Bronchial epithelial cell (primary cell): Measurements from ENCODE around the gene PRTN3. TPM values are rescaled to one million over a fixed set of nuclear protein-coding genes. Genes with fewer than 3 reads are reported as not detected.

Source experiments
- DNase-seq: peaks from one replicate; pipeline ENCODE4 v3.0.0-alpha.2; 2010; ENCODE audit warnings: low read depth
- FAIRE-seq: peaks from 2 replicates; lab custom pipeline; 2011; peaks lifted over from hg19 to GRCh38; lab: Jason Lieb, UNC
- H3K27me3 ChIP-seq: 2 replicates; pipeline ENCODE4 v1.5.1; 2011; ENCODE audit warnings: low read length; ENCODE audit not compliant: control insufficient read depth, insufficient read depth
- H3K36me3 ChIP-seq: 2 replicates; pipeline ENCODE4 v1.5.1; 2011; ENCODE audit warnings: low read length; ENCODE audit not compliant: control insufficient read depth, insufficient read depth
- H3K4me3 ChIP-seq: 2 replicates; pipeline ENCODE4 v1.5.1; 2011; ENCODE audit warnings: mild to moderate bottlenecking, low read depth, low read length, control low read depth
- total RNA-seq: library from RNA; depleted of rRNA; stranded (reverse); fragments of >200 nt; gene quantifications from 2 replicates; pipeline ENCODE4 v1.2.1, GENCODE V29; 2014
- TF ChIP-seq, protein P1 (sequence below): IDR thresholded peaks from 2 replicates; pipeline ENCODE4 v1.5.1; 2011; ENCODE audit warnings: mild to moderate bottlenecking, moderate library complexity, low read length, control low read depth, inconsistent platforms; ENCODE audit not compliant: insufficient read depth, severe bottlenecking

The PRTN3 gene
- total RNA-seq, 1 donor from 2014 or later: not detected

DNA sequence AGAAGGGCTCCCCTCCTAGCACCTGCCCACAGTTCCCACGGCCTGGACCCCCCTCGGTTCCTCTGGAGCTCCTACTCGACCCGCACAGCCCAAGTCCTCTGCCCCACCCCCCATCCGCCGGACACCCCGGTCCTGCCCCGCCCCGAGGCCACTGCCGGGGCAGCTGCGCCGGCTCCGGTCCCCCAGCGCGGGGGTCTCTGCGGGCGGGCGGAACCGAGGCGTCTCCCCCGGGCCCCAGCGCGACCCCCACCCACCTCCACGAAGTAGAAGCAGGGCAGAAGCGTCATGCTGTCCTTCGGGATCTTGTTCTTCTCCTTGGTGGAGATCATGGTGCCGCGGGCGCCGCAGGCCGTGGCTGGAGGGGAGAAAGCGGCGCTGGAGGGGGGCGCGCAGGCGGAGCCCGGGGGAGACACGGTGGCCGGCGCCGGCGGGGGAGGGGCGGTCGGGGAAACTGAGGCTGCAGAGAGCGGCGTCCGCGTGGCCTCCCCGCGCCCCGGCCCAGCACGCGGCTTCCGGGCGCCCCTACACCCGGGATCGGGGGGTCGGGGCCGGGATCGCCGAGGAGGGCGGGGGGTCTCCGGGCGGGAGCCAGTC, 19.5 kb upstream of the PRTN3 start:
- TF ChIP-seq, protein P1, sequence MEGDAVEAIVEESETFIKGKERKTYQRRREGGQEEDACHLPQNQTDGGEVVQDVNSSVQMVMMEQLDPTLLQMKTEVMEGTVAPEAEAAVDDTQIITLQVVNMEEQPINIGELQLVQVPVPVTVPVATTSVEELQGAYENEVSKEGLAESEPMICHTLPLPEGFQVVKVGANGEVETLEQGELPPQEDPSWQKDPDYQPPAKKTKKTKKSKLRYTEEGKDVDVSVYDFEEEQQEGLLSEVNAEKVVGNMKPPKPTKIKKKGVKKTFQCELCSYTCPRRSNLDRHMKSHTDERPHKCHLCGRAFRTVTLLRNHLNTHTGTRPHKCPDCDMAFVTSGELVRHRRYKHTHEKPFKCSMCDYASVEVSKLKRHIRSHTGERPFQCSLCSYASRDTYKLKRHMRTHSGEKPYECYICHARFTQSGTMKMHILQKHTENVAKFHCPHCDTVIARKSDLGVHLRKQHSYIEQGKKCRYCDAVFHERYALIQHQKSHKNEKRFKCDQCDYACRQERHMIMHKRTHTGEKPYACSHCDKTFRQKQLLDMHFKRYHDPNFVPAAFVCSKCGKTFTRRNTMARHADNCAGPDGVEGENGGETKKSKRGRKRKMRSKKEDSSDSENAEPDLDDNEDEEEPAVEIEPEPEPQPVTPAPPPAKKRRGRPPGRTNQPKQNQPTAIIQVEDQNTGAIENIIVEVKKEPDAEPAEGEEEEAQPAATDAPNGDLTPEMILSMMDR: no peak
- no peaks in the 10 kb centered on the region for H3K36me3 ChIP-seq
- DNase-seq: no peak
- H3K4me3 ChIP-seq: no peak overlapping the region
- H3K27me3 ChIP-seq: peaks cover 4% of the 10 kb centered on the region
- FAIRE-seq: no peak

DNA sequence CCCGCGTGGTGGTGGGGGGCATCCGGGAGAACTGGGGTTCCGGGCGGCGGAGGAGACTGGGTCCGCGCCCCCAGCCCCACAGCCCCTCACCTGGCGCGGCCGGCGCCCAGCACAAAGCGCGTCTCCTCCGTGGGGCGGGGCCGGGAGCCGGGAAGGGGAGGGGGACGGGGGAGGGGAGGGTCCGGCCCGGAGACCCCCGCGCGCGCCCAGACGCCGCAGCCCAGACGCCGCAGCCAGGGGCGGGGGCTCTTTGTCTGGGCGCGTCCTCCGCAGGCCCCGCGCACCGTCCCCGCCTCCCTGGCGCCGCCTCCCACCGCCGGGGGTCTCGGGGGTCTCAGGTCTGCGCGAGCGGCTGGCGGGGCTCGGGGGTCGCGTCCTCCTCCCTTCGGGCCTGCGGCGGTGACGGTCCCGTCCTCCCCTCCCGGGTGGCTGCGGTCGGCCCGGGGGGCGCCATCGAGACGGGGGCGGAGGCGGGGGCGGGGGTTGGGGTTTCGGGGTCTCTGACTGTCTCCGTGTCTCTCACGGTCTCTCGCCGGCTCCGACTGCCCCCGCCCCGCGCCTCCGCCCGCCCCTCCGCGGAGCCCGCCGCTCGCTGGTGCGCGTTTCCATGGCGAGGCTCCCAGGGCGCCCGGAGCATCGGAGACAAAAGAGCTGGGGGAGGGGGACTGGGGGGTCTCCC, 18.8 kb upstream of the PRTN3 start, which contains the start of gene PLPPR3:
Gene PLPPR3, minus strand, starts transcription at position 131 of the 679 bp plus-strand sequence. CDS start 396 bp downstream, outside the sequence.
- TF ChIP-seq, protein P1: no peak
- H3K27me3 ChIP-seq: peaks cover 4% of the 10 kb centered on the region
- no peaks in the 10 kb centered on the region for H3K36me3 ChIP-seq
- no peak within 1 kb of the TSS for H3K4me3 ChIP-seq
- DNase-seq: no peak
- no peak for FAIRE-seq

DNA sequence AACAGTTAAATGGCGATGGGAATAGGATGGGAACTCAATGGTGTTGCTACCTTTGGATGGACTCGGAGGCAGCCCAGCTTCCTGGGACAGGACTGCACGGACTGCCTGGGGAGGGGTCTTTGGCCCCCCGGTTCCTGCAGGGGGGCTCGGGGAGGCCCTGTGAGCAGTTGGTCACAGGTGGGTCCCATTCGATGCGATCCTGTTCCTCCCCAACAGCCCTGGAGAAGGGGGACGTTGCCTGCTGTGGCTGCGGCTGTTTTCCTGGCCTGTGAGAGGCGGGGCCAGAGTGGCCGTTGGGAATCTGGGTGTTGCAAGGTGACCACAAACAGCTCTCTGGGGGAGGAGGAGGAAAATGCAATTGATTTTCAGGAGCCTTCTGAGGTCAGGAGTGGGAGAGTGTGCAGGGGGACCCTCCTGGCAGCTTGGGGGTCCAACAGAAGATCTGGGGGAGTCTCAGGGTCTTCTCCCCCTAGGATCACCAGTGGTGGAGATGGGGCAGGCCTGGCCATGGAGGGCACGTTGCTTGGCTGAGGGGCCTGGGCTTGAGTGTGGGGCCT, 17.2 kb upstream of the PRTN3 start:
- TF ChIP-seq, protein P1: no peak
- Histone ChIP-seq H3K27me3 (peaks cover 4% of the 10 kb centered on the region), H3K4me3 (no peak overlapping the region), H3K36me3 (no peaks in the 10 kb centered on the region)
- FAIRE-seq (no peak), DNase-seq (no peak)

DNA sequence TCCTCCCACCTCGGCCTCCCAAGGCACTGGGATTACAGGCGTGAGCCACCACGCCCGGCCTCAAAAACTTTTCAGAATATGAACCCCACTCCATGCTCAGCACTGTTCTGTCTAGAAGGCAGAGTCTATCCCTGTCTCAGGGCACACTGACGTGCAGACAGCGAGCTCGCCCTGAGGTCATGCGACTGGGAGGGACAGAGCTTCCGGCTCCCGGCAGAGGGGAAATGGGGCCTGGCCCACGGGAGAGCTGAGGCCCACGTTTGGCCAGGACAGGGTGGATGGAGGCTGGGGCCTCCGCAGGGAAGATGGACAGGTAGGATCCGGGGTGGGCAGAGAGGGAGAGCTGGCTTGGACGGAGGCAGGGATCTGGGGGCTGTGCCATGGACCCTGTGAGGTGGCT, 15.9 kb upstream of the PRTN3 start:
- H3K27me3 ChIP-seq: peaks cover 4% of the 10 kb centered on the region
- no peak overlapping the region for H3K4me3 ChIP-seq
- TF ChIP-seq, protein P1: no peak
- no peaks in the 10 kb centered on the region for H3K36me3 ChIP-seq
- DNase-seq: no peak
- FAIRE-seq: no peak

DNA sequence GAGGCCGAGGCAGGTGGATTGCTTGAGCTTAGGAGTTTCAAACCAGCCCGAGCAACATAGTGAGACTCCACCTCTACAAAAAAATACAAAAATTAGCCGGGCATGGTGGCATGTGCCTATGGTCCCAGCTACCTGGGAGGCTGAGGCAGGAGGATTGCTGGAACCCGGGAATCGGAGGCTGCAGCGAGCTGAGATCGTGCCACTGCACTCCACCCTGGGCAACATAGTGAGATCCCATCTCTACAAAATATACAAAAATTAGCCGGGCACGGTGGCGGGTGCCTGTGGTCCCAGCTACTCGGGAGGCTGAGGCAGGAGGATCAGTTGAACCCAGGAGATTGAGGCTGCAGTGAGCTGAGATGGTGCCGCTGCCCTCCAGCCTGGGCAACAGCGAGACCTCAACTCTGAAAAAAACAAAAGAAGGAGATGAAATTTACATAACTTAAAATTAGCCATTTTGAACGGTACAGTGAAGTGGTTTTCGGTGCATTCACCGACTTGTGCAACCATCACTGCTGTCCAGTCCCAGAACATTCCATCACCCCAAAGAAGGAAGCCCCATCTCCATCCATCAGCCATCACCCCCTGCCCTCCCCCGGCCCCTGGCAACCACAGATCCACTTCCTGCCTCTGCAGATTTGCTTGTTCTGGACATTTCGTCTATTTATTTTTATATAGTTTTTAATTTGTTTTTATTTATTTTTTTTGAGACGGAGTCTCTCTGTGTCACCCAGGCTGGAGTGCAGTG, 14.7 kb upstream of the PRTN3 start:
- Histone ChIP-seq H3K27me3 (peaks cover 4% of the 10 kb centered on the region), H3K4me3 (no peak overlapping the region), H3K36me3 (no peaks in the 10 kb centered on the region)
- no peak for FAIRE-seq
- DNase-seq: no peak
- TF ChIP-seq, protein P1: no peak
